SK-N-SH (cell line): ENCODE results near the gene DSCAML1. TPM values are rescaled to one million over a fixed set of nuclear protein-coding genes. Genes with fewer than 3 reads are reported as not detected.
A peak's percentile ranks its signal among the peaks of the same experiment; 100 is the strongest.

Source experiments
- CTCF ChIA-PET: fragments of 300-600, 350-600 bp; formaldehyde crosslinking; extraction: SDS; loops from one replicate; lab custom pipeline; 2021; lab: Yijun Ruan, JAX
- POLR2A ChIA-PET: fragments of 350-600 bp; sonication (Branson Sonifier 250); formaldehyde crosslinking; extraction: SDS; loops from one replicate; lab custom pipeline; 2020; ENCODE audit warnings: antibody characterized with exemption, inconsistent platforms; lab: Yijun Ruan, JAX
- DNase-seq: peaks from one replicate; pipeline ENCODE4 v3.0.0; 2012
- H2AFZ ChIP-seq: fragments of 200-600 bp; sonication (generic); 2 replicates; pipeline ENCODE4 v1.8.1; 2016; ENCODE audit warnings: antibody characterized with exemption, mild to moderate bottlenecking, low read depth
- H3F3A ChIP-seq: fragments of 200-600 bp; sonication (generic); replicated peaks from 2 replicates; pipeline ENCODE3; 2016; ENCODE audit warnings: antibody characterized with exemption, mild to moderate bottlenecking; ENCODE audit not compliant: insufficient read depth
- H3K27ac ChIP-seq, 2 experiments: fragments of 200-500 bp in 1 of 2; fragments of 200-600 bp in 1 of 2; sonication (Bioruptor generic) in 1 of 2; sonication (generic), shearing (Covaris generic) in 1 of 2; 2 replicates each; pipeline versions ENCODE4 v1.5.1 to v1.6.1; 2014 to 2016; ENCODE audit warnings: low read depth in 2 of 2, inconsistent platforms in 1 of 2, low read length in 1 of 2, mild to moderate bottlenecking in 1 of 2, mixed read lengths in 1 of 2
- H3K27me3 ChIP-seq: fragments of 200-600 bp; sonication (generic), shearing (Covaris generic); 2 replicates; pipeline ENCODE4 v1.6.1; 2016; ENCODE audit warnings: mixed run types; ENCODE audit not compliant: insufficient read depth
- H3K36me3 ChIP-seq, 2 experiments: fragments of 200-500 bp in 1 of 2; fragments of 200-600 bp in 1 of 2; sonication (Bioruptor generic) in 1 of 2; sonication (generic) in 1 of 2; replicated peaks in 1 of 2; 2 replicates each; pipeline versions ENCODE3 to v1.5.1; 2014 to 2016; ENCODE audit warnings: low read length in 1 of 2, mild to moderate bottlenecking in 1 of 2; ENCODE audit not compliant: insufficient read depth in 2 of 2, control insufficient read depth in 1 of 2
- H3K4me1 ChIP-seq, 2 experiments: fragments of 200-500 bp in 1 of 2; fragments of 200-600 bp in 1 of 2; sonication (Bioruptor generic) in 1 of 2; sonication (generic), shearing (Covaris generic) in 1 of 2; 2 replicates each; pipeline versions ENCODE4 v1.5.1 to v1.6.1; 2014 to 2016; ENCODE audit warnings: low read depth in 1 of 2, low read length in 1 of 2, mixed run types in 1 of 2; ENCODE audit not compliant: insufficient read depth in 2 of 2, control insufficient read depth in 1 of 2
- H3K4me2 ChIP-seq: fragments of 200-600 bp; sonication (generic), shearing (Covaris generic); 2 replicates; pipeline ENCODE4 v1.6.1; 2017; ENCODE audit warnings: mixed run types
- H3K4me3 ChIP-seq, 2 experiments: fragments of 200-500 bp in 1 of 2; fragments of 200-600 bp in 1 of 2; sonication (Bioruptor generic) in 1 of 2; sonication (generic), shearing (Covaris generic) in 1 of 2; 2 replicates each; pipeline versions ENCODE4 v1.5.1 to v1.8.1; 2014 to 2016; ENCODE audit warnings: low read depth in 2 of 2, inconsistent platforms in 1 of 2, low read length in 1 of 2, mild to moderate bottlenecking in 1 of 2, mixed read lengths in 1 of 2, moderate library complexity in 1 of 2
- H3K79me2 ChIP-seq: fragments of 200-600 bp; sonication (generic); 2 replicates; pipeline ENCODE4 v1.8.1; 2017; ENCODE audit warnings: mild to moderate bottlenecking; ENCODE audit not compliant: insufficient read depth
- H3K9ac ChIP-seq: fragments of 200-600 bp; sonication (generic); 2 replicates; pipeline ENCODE4 v1.6.1; 2017; ENCODE audit warnings: mixed run types
- H3K9me2 ChIP-seq: fragments of 200-600 bp; sonication (generic); 2 replicates; pipeline ENCODE4 v1.6.1; 2017; ENCODE audit warnings: mixed run types
- H3K9me3 ChIP-seq: fragments of 200-600 bp; sonication (generic); 2 replicates; pipeline ENCODE4 v1.6.1; 2017; ENCODE audit warnings: mixed run types, mild to moderate bottlenecking, moderate library complexity
- H4K20me1 ChIP-seq: fragments of 200-600 bp; sonication (generic); 2 replicates; pipeline ENCODE4 v1.6.1; 2017; ENCODE audit warnings: mild to moderate bottlenecking, mixed run types; ENCODE audit not compliant: insufficient read depth
- CHD2 ChIP-seq: fragments of 150-350 bp; IDR thresholded peaks from 2 replicates; pipeline ENCODE4 v1.6.1; 2018; ENCODE audit warnings: low read length; ENCODE audit not compliant: partially characterized antibody
- ELF1 ChIP-seq: IDR thresholded peaks from 2 replicates; pipeline ENCODE4 v1.4.0; 2012
- EZH2phosphoT487 ChIP-seq: fragments of 200-600 bp; sonication (generic); IDR thresholded peaks from 2 replicates; pipeline ENCODE4 v1.6.1; 2017; ENCODE audit warnings: low read depth, mixed run types, mild to moderate bottlenecking, antibody characterized with exemption, moderate library complexity, borderline replicate concordance
- FOXJ3 ChIP-seq: sonication (generic); formaldehyde crosslinking; IDR thresholded peaks from 2 replicates; pipeline ENCODE4 v1.5.1; 2020; ENCODE audit warnings: mild to moderate bottlenecking, missing genetic modification reagents
- FOXM1 ChIP-seq: IDR thresholded peaks from 2 replicates; pipeline ENCODE4 v1.4.0; 2012; ENCODE audit warnings: low read depth, mild to moderate bottlenecking
- GABPA ChIP-seq: IDR thresholded peaks from 2 replicates; pipeline ENCODE4 v1.4.0; 2012; ENCODE audit warnings: low read depth, mild to moderate bottlenecking
- JUND ChIP-seq: IDR thresholded peaks from 2 replicates; pipeline ENCODE4 v1.4.0; 2012
- NRF1 ChIP-seq: IDR thresholded peaks from 2 replicates; pipeline ENCODE4 v1.6.1; 2012; ENCODE audit warnings: low read depth, mild to moderate bottlenecking, low read length
- POLR2AphosphoS5 ChIP-seq: IDR thresholded peaks from 2 replicates; pipeline ENCODE4 v1.6.1; 2012; ENCODE audit warnings: low read depth, low read length
- RAD21 ChIP-seq: IDR thresholded peaks from 2 replicates; pipeline ENCODE4 v1.6.1; 2012; ENCODE audit warnings: mild to moderate bottlenecking, low read length
- RCOR1 ChIP-seq: fragments of 150-350 bp; IDR thresholded peaks from 2 replicates; pipeline ENCODE4 v1.6.1; 2017; ENCODE audit warnings: antibody characterized with exemption, low read length
- RXRA ChIP-seq: IDR thresholded peaks from 2 replicates; pipeline ENCODE4 v1.4.0; 2012; ENCODE audit warnings: low read depth, mild to moderate bottlenecking, borderline replicate concordance
- SMC3 ChIP-seq: IDR thresholded peaks from 2 replicates; pipeline ENCODE4 v1.6.1; 2012; ENCODE audit warnings: low read depth, low read length, improper control_type of control experiment
- TAF1 ChIP-seq: IDR thresholded peaks from 2 replicates; pipeline ENCODE4 v1.6.1; 2012; ENCODE audit warnings: low read depth, mild to moderate bottlenecking, low read length, moderate library complexity, borderline replicate concordance
- TCF12 ChIP-seq: IDR thresholded peaks from 2 replicates; pipeline ENCODE4 v1.4.0; 2012
- YY1 ChIP-seq: IDR thresholded peaks from 2 replicates; pipeline ENCODE4 v1.4.0; 2012; ENCODE audit warnings: low read depth, mild to moderate bottlenecking
- WGBS: methylation state at CpG from one replicate; pipeline ENCODE4 v1.1.6; 2017; ENCODE audit warnings: low lambda C conversion rate; 5-methylcytosine and 5-hydroxymethylcytosine counted together
- polyA plus RNA-seq, 3 experiments: library from polyadenylated mRNA; depleted of rRNA; stranded (reverse); fragments of >200 nt; gene quantifications; 2 replicates each; pipeline ENCODE4 v1.2.3, GENCODE V29; 2012
- TF ChIP-seq, protein P1 (sequence below): IDR thresholded peaks from 2 replicates; pipeline ENCODE4 v1.6.1; 2012; ENCODE audit warnings: mild to moderate bottlenecking, low read depth, low read length, moderate library complexity
- TF ChIP-seq, protein P2 (sequence below): fragments of 200-600 bp; sonication (generic); IDR thresholded peaks from 2 replicates; pipeline ENCODE4 v1.6.1; 2017; ENCODE audit warnings: antibody characterized with exemption, mild to moderate bottlenecking, moderate library complexity
- TF ChIP-seq, protein P3 (sequence below): IDR thresholded peaks from 2 replicates; pipeline ENCODE4 v1.4.0; 2012; ENCODE audit warnings: low read depth
- TF ChIP-seq, protein P4 (sequence below): fragments of 150-350 bp; IDR thresholded peaks from 2 replicates; pipeline ENCODE4 v1.6.1; 2017; ENCODE audit warnings: antibody characterized with exemption, low read length, low read depth, borderline replicate concordance
- TF ChIP-seq, protein P5 (sequence below): IDR thresholded peaks from 2 replicates; pipeline ENCODE4 v1.4.0; 2012; ENCODE audit warnings: low read depth, borderline replicate concordance

DSCAML1 gene
- polyA plus RNA-seq, 1 of the 3 experiments (the other 2 are of a cell fraction), result not detected

DNA sequence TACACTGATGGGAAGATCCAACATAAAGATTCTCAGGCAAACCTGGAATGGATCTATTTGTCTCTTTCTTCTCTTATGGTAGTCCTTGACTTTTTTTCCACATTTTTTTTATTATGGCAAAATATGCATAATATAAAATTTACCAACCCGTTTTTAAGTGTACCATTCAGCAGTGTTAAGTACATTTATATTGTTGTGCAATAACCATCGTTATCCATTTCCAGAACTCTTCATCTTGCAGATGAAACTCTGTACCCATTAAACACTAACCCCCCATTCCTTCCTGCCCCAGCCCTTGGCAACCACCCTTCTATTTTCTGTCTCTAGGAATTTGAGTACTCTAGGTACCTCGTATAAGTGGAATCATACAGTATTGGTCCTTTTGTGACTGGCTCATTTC, 99.7 kb downstream of the DSCAML1 start (continued):
- no peak for TF ChIP-seq FOXJ3 (CRISPR knock-in tag)

DNA sequence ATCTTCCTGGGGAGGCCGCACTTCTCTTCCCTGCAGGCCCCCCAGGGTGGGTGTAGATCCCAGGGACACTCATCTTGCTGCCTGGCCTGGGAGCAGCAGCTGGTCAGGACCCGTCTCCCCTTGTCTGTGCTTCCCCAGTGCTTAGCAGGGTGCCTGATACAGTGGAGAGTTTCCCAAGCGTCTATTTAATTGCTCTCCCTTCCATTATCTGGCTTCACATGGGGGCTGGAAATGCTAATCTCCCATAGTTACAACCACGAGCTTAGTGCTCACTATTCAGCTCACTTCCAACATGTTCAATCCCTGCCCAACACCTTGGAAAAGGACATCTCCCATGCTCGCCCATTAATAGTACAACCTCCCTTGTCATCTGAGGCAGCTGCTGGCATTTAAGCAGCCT, 100.5 kb downstream of the DSCAML1 start:
- TF ChIP-seq GABPA (no peak), RCOR1 (no peak), FOXM1 (no peak), CHD2 (no peak), EZH2phosphoT487 (no peak), TAF1 (no peak), RAD21 (no peak), TCF12 (no peak), SMC3 (no peak), POLR2AphosphoS5 (no peak), JUND (no peak), ELF1 (no peak), YY1 (no peak), RXRA (no peak), NRF1 (no peak)
- TF ChIP-seq, protein P1, sequence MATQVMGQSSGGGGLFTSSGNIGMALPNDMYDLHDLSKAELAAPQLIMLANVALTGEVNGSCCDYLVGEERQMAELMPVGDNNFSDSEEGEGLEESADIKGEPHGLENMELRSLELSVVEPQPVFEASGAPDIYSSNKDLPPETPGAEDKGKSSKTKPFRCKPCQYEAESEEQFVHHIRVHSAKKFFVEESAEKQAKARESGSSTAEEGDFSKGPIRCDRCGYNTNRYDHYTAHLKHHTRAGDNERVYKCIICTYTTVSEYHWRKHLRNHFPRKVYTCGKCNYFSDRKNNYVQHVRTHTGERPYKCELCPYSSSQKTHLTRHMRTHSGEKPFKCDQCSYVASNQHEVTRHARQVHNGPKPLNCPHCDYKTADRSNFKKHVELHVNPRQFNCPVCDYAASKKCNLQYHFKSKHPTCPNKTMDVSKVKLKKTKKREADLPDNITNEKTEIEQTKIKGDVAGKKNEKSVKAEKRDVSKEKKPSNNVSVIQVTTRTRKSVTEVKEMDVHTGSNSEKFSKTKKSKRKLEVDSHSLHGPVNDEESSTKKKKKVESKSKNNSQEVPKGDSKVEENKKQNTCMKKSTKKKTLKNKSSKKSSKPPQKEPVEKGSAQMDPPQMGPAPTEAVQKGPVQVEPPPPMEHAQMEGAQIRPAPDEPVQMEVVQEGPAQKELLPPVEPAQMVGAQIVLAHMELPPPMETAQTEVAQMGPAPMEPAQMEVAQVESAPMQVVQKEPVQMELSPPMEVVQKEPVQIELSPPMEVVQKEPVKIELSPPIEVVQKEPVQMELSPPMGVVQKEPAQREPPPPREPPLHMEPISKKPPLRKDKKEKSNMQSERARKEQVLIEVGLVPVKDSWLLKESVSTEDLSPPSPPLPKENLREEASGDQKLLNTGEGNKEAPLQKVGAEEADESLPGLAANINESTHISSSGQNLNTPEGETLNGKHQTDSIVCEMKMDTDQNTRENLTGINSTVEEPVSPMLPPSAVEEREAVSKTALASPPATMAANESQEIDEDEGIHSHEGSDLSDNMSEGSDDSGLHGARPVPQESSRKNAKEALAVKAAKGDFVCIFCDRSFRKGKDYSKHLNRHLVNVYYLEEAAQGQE, result no peak
- TF ChIP-seq, protein P2, sequence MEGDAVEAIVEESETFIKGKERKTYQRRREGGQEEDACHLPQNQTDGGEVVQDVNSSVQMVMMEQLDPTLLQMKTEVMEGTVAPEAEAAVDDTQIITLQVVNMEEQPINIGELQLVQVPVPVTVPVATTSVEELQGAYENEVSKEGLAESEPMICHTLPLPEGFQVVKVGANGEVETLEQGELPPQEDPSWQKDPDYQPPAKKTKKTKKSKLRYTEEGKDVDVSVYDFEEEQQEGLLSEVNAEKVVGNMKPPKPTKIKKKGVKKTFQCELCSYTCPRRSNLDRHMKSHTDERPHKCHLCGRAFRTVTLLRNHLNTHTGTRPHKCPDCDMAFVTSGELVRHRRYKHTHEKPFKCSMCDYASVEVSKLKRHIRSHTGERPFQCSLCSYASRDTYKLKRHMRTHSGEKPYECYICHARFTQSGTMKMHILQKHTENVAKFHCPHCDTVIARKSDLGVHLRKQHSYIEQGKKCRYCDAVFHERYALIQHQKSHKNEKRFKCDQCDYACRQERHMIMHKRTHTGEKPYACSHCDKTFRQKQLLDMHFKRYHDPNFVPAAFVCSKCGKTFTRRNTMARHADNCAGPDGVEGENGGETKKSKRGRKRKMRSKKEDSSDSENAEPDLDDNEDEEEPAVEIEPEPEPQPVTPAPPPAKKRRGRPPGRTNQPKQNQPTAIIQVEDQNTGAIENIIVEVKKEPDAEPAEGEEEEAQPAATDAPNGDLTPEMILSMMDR, result no peak
- TF ChIP-seq, protein P3, sequence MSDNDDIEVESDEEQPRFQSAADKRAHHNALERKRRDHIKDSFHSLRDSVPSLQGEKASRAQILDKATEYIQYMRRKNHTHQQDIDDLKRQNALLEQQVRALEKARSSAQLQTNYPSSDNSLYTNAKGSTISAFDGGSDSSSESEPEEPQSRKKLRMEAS, result no peak
- TF ChIP-seq, protein P4, sequence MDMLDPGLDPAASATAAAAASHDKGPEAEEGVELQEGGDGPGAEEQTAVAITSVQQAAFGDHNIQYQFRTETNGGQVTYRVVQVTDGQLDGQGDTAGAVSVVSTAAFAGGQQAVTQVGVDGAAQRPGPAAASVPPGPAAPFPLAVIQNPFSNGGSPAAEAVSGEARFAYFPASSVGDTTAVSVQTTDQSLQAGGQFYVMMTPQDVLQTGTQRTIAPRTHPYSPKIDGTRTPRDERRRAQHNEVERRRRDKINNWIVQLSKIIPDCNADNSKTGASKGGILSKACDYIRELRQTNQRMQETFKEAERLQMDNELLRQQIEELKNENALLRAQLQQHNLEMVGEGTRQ, result no peak
- TF ChIP-seq, protein P5, sequence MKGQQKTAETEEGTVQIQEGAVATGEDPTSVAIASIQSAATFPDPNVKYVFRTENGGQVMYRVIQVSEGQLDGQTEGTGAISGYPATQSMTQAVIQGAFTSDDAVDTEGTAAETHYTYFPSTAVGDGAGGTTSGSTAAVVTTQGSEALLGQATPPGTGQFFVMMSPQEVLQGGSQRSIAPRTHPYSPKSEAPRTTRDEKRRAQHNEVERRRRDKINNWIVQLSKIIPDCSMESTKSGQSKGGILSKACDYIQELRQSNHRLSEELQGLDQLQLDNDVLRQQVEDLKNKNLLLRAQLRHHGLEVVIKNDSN, result no peak
- H3K4me1 ChIP-seq, result no peaks in the 10 kb centered on the region; a peak in 1 of 4 replicates
- H3K9ac ChIP-seq, result no peak overlapping the region
- H3K4me2 ChIP-seq, result no peak overlapping the region
- no peaks in the 10 kb centered on the region for H3K9me3 ChIP-seq
- no peak overlapping the region for H2AFZ ChIP-seq
- H3K27ac ChIP-seq, result no peak overlapping the region
- no peak overlapping the region for H3K4me3 ChIP-seq
- H3K27me3 ChIP-seq, result peaks cover 6% of the 10 kb centered on the region; the same call in 1 of the 2 replicates
- no peaks in the 10 kb centered on the region for H3K36me3 ChIP-seq
- no peaks in the 10 kb centered on the region for H4K20me1 ChIP-seq
- WGBS, result 29% methylated on average over 5 of the region's 5 CpGs
- peak; percentile 47 for DNase-seq
- H3F3A ChIP-seq, result no peaks in the 10 kb centered on the region
- H3K9me2 ChIP-seq, result no peaks in the 10 kb centered on the region
- POLR2A ChIA-PET, result no interaction called here
- no peaks in the 10 kb centered on the region for H3K79me2 ChIP-seq
- CTCF ChIA-PET, result interaction anchor here (0.7 to 1.4 kb wide), 2 partner anchors 17 to 253 kb away, joined by 3 to 4 read pairs; no protein-coding TSS in a partner anchor
